H1 (cell line): ENCODE data around the gene SNX33. TPM values are rescaled to one million over a fixed set of nuclear protein-coding genes. Genes with fewer than 3 reads are reported as not detected.

ENCODE experiments used
- CTCF ChIA-PET: fragments of 300-600 bp; sonication (Branson Sonifier 250); formaldehyde crosslinking; loops from one replicate; lab custom pipeline; 2021; ENCODE audit not compliant: partially characterized antibody; lab: Charles Lee
- POLR2A ChIA-PET: fragments of 300-600 bp; sonication (Branson Sonifier 250); formaldehyde crosslinking; loops from one replicate; lab custom pipeline; 2021; ENCODE audit warnings: inconsistent platforms; ENCODE audit not compliant: partially characterized antibody; lab: Charles Lee
- DNase-seq, 2 experiments: peaks; one replicate each; pipeline versions ENCODE4 v3.0.0 to v3.0.0-alpha.2; 2010 to 2022; ENCODE audit warnings: low spot score in 2 of 2, low read depth in 1 of 2, mixed read lengths in 1 of 2
- FAIRE-seq: peaks from 2 replicates; lab custom pipeline; 2011; peaks lifted over from hg19 to GRCh38; lab: Jason Lieb, UNC
- H2AFZ ChIP-seq: 2 replicates; pipeline ENCODE4 v1.8.1; 2012; ENCODE audit warnings: low read length, inconsistent platforms
- H2AK5ac ChIP-seq: 2 replicates; pipeline ENCODE4 v1.6.1; 2013; ENCODE audit warnings: low read depth, low read length
- H2BK120ac ChIP-seq: replicated peaks from 2 replicates; pipeline ENCODE3; 2013; ENCODE audit warnings: low read depth, low read length, inconsistent platforms
- H2BK12ac ChIP-seq: 2 replicates; pipeline ENCODE4 v1.6.1; 2013; ENCODE audit warnings: low read depth, low read length
- H2BK15ac ChIP-seq: 2 replicates; pipeline ENCODE4 v1.6.1; 2013; ENCODE audit warnings: low read length
- H2BK20ac ChIP-seq: 2 replicates; pipeline ENCODE4 v1.6.1; 2013; ENCODE audit warnings: low read length
- H2BK5ac ChIP-seq: 2 replicates; pipeline ENCODE4 v1.6.1; 2013; ENCODE audit warnings: low read depth, low read length
- H3K14ac ChIP-seq: 2 replicates; pipeline ENCODE4 v1.6.1; 2013; ENCODE audit warnings: inconsistent platforms; ENCODE audit not compliant: insufficient read length
- H3K18ac ChIP-seq: 2 replicates; pipeline ENCODE4 v1.6.1; 2013; ENCODE audit warnings: low read length; ENCODE audit errors: extremely low read depth
- H3K23ac ChIP-seq: 2 replicates; pipeline ENCODE4 v1.6.1; 2013; ENCODE audit warnings: inconsistent platforms; ENCODE audit not compliant: insufficient read length
- H3K23me2 ChIP-seq: 2 replicates; pipeline ENCODE4 v1.6.1; 2013; ENCODE audit warnings: low read depth, low read length
- H3K27ac ChIP-seq: 2 replicates; pipeline ENCODE4 v1.6.1; 2011; ENCODE audit warnings: low read depth, low read length, inconsistent platforms
- H3K27me3 ChIP-seq, 4 experiments: replicated peaks in 1 of 4; 1 replicate in 1 of 4; 2 replicates in 3 of 4; pipeline versions ENCODE4 v1.6.1 to v1.8.1; 2011 to 2013; ENCODE audit warnings: low read length in 3 of 4, mild to moderate bottlenecking in 3 of 4, inconsistent platforms in 2 of 4, mixed read lengths in 2 of 4, moderate library complexity in 1 of 4; ENCODE audit not compliant: control insufficient read depth in 3 of 4, insufficient read depth in 3 of 4; ENCODE audit errors: extremely low read depth in 1 of 4
- H3K36me3 ChIP-seq, 4 experiments: 2 replicates each; pipeline versions ENCODE4 v1.6.1 to v1.8.1; 2011 to 2013; ENCODE audit warnings: mild to moderate bottlenecking in 4 of 4, low read length in 3 of 4, moderate library complexity in 2 of 4, control low read depth in 1 of 4, inconsistent platforms in 1 of 4; ENCODE audit not compliant: insufficient read depth in 4 of 4, control insufficient read depth in 2 of 4
- H3K4ac ChIP-seq: replicated peaks from 2 replicates; pipeline ENCODE3; 2013; ENCODE audit warnings: low read length, low read depth, mixed read lengths, inconsistent platforms; ENCODE audit not compliant: insufficient read length
- H3K4me1 ChIP-seq, 4 experiments: replicated peaks in 1 of 4; 1 replicate in 1 of 4; 2 replicates in 3 of 4; pipeline versions ENCODE4 v1.6.1 to v1.8.1; 2011 to 2013; ENCODE audit warnings: low read length in 3 of 4, inconsistent platforms in 2 of 4, mixed read lengths in 1 of 4; ENCODE audit not compliant: insufficient read depth in 4 of 4, control insufficient read depth in 3 of 4
- H3K4me2 ChIP-seq, 2 experiments: 2 replicates each; pipeline versions ENCODE4 v1.6.1 to v1.8.1; 2011 to 2013; ENCODE audit warnings: low read depth in 2 of 2, low read length in 2 of 2, control low read depth in 1 of 2, inconsistent platforms in 1 of 2, mild to moderate bottlenecking in 1 of 2; ENCODE audit not compliant: insufficient read depth in 1 of 2
- H3K4me3 ChIP-seq, 4 experiments: fragments of 200-600, 300-600 bp in 1 of 4; sonication (generic), shearing (Covaris generic), sonication (Bioruptor Twin) in 1 of 4; 2 replicates each; pipeline versions ENCODE4 v1.5.1 to v1.8.1; 2011 to 2016; ENCODE audit warnings: low read length in 4 of 4, low read depth in 3 of 4, control low read depth in 2 of 4, inconsistent platforms in 2 of 4, mild to moderate bottlenecking in 2 of 4, mixed read lengths in 1 of 4, moderate library complexity in 1 of 4; ENCODE audit not compliant: insufficient read depth in 2 of 4; ENCODE audit errors: extremely low read depth in 1 of 4
- H3K56ac ChIP-seq: replicated peaks from 2 replicates; pipeline ENCODE3; 2013; ENCODE audit warnings: low read depth, mild to moderate bottlenecking, mixed read lengths, low read length, inconsistent platforms; ENCODE audit not compliant: insufficient read length
- H3K79me1 ChIP-seq: 2 replicates; pipeline ENCODE4 v1.6.1; 2013; ENCODE audit warnings: low read depth, low read length, control low read depth
- H3K79me2 ChIP-seq, 2 experiments: 2 replicates each; pipeline versions ENCODE4 v1.6.1 to v1.8.1; 2012 to 2013; ENCODE audit warnings: low read length in 2 of 2, mild to moderate bottlenecking in 2 of 2, inconsistent platforms in 1 of 2; ENCODE audit not compliant: insufficient read depth in 2 of 2, control insufficient read depth in 1 of 2
- H3K9ac ChIP-seq, 4 experiments: replicated peaks in 1 of 4; 1 replicate in 1 of 4; 2 replicates in 3 of 4; pipeline versions ENCODE4 v1.6.1 to v1.8.1; 2011 to 2013; ENCODE audit warnings: low read depth in 3 of 4, low read length in 3 of 4, control low read depth in 2 of 4, mild to moderate bottlenecking in 2 of 4, moderate library complexity in 2 of 4, inconsistent platforms in 1 of 4; ENCODE audit errors: extremely low read depth in 1 of 4
- H3K9me3 ChIP-seq, 2 experiments: 2 replicates each; pipeline versions ENCODE4 v1.6.1 to v1.8.1; 2012 to 2013; ENCODE audit warnings: mild to moderate bottlenecking in 2 of 2, moderate library complexity in 2 of 2, control low read depth in 1 of 2, inconsistent platforms in 1 of 2, low read depth in 1 of 2, low read length in 1 of 2, mixed read lengths in 1 of 2; ENCODE audit not compliant: insufficient read depth in 2 of 2
- H4K20me1 ChIP-seq, 2 experiments: replicated peaks in 1 of 2; 2 replicates each; pipeline versions ENCODE3 to v1.8.1; 2011 to 2013; ENCODE audit warnings: inconsistent platforms in 2 of 2, low read length in 2 of 2, mild to moderate bottlenecking in 1 of 2; ENCODE audit not compliant: insufficient read depth in 2 of 2, control insufficient read depth in 1 of 2
- H4K5ac ChIP-seq: 2 replicates; pipeline ENCODE4 v1.6.1; 2013; ENCODE audit warnings: low read length, low read depth, mixed read lengths, inconsistent platforms; ENCODE audit not compliant: insufficient read length
- H4K8ac ChIP-seq: 2 replicates; pipeline ENCODE4 v1.8.0; 2013; ENCODE audit warnings: mild to moderate bottlenecking, moderate library complexity, low read length, inconsistent platforms; ENCODE audit not compliant: insufficient read depth; ENCODE audit errors: extremely low read depth
- H4K91ac ChIP-seq: replicated peaks from 2 replicates; pipeline ENCODE3; 2013; ENCODE audit warnings: low read length, mixed read lengths, inconsistent platforms; ENCODE audit not compliant: insufficient read length
- ASH2L ChIP-seq: fragments of 200-600, 300-600 bp; sonication (generic); IDR thresholded peaks from one replicate; pipeline ENCODE4 v1.7.1; 2017; ENCODE audit warnings: low read length
- ATF2 ChIP-seq: IDR thresholded peaks from 2 replicates; pipeline ENCODE4 v1.6.1; 2012; ENCODE audit warnings: low read length, inconsistent platforms
- CBX5 ChIP-seq: fragments of 300-800, 300-1000 bp; sonication (generic); IDR thresholded peaks from 2 replicates; pipeline ENCODE4 v1.7.1; 2016; ENCODE audit warnings: antibody characterized with exemption, low read length, low read depth
- CTCF ChIP-seq, 3 experiments: IDR thresholded peaks; 1 replicate in 2 of 3; 2 replicates in 1 of 3; pipeline versions ENCODE4 v1.5.1 to v1.6.1; 2011; ENCODE audit warnings: low read length in 3 of 3, mild to moderate bottlenecking in 3 of 3, inconsistent platforms in 2 of 3, low read depth in 1 of 3, moderate library complexity in 1 of 3; ENCODE audit not compliant: insufficient read depth in 1 of 3; ENCODE audit errors: control extremely low read depth in 1 of 3
- PHF8 ChIP-seq: fragments of 200-600 bp; sonication (generic); conservative IDR thresholded peaks from 2 replicates; pipeline ENCODE4 v1.7.1; 2012; ENCODE audit warnings: low read depth, mild to moderate bottlenecking, inconsistent platforms, low read length, moderate library complexity
- SIN3A ChIP-seq, 2 experiments: IDR thresholded peaks in 1 of 2; conservative IDR thresholded peaks in 1 of 2; 2 replicates each; pipeline ENCODE4 v1.6.1; 2011 to 2012; ENCODE audit warnings: low read length in 2 of 2, improper control_type of control experiment in 1 of 2, low read depth in 1 of 2, mild to moderate bottlenecking in 1 of 2
- SIRT6 ChIP-seq: IDR thresholded peaks from one replicate; pipeline ENCODE4 v1.7.1; 2012; ENCODE audit warnings: low read length, inconsistent platforms
- USF2 ChIP-seq: IDR thresholded peaks from 2 replicates; pipeline ENCODE4 v1.6.1; 2011; ENCODE audit warnings: low read length, improper control_type of control experiment
- WGBS, 2 experiments: shearing (Covaris generic) in 1 of 2; methylation state at CpG; one replicate each; pipeline versions ENCODE4 v1.1.6 to v1.1.7; 2013 to 2015; ENCODE audit warnings: low lambda C conversion rate in 2 of 2, mixed read lengths in 2 of 2, inconsistent platforms in 1 of 2, low coverage in 1 of 2, missing lambda C conversion rate in 1 of 2; ENCODE audit not compliant: insufficient replicate concordance in 2 of 2, insufficient coverage in 1 of 2, insufficient read length in 1 of 2; ENCODE audit errors: extremely low coverage in 1 of 2, missing lambda C conversion rate in 1 of 2; 5-methylcytosine and 5-hydroxymethylcytosine counted together
- polyA plus RNA-seq, 7 experiments: library from polyadenylated mRNA; depleted of rRNA in 3 of 7; stranded (reverse) in 5 of 7; unstranded in 2 of 7; fragments of >200 nt in 5 of 7; fragments of 200-250 nt in 2 of 7; gene quantifications; 1 replicate in 5 of 7; 2 replicates in 1 of 7; 4 replicates in 1 of 7; pipeline versions ENCODE4 v1.2.1 to v1.2.3, GENCODE V29; 2011 to 2013; ENCODE audit warnings: missing spikeins in 2 of 7, mixed read lengths in 2 of 7
- total RNA-seq: library from RNA; stranded (reverse); fragmentation: NEBNext Ultra II Directional; extraction: Animal tissue kit (Norgen Biotek cat#: 25700); gene quantifications from 2 replicates; pipeline ENCODE4 v1.2.1, GENCODE V29; 2021

Gene SNX33
- total and polyA plus RNA-seq, 2 of the 8 experiments (the other 6 are each of a cell fraction or from before 2014, with no cell fraction given) = 14.3 to 22.9 TPM

- H3K9me3 ChIP-seq = no peaks in the 10 kb centered on the region
- no peak overlapping the region for H3K4ac ChIP-seq
- DNase-seq = no peak
- FAIRE-seq = no peak
- CTCF ChIA-PET = interaction anchor here (4.0 kb wide), 1 partner anchor 11 kb away, joined by 24 read pairs; no protein-coding TSS in a partner anchor
- 90% methylated on average over 14 of the region's 14 CpGs; no CpG with 5 or more reads in 1 of the 2 experiments for WGBS, 2 experiments
- no peaks in the 10 kb centered on the region for H3K23me2 ChIP-seq
- POLR2A ChIA-PET = no interaction called here
- H3K79me2 ChIP-seq = no peaks in the 10 kb centered on the region
- H2BK5ac ChIP-seq = peak overlapping the region; percentile 35; the same call in 1 of the 2 replicates
- H3K4me1 ChIP-seq = peaks cover 8 to 22% (median 13%) of the 10 kb centered on the region in 4 experiments
- peak overlapping the region; percentile 75; the same call in 1 of the 2 replicates for H2BK12ac ChIP-seq
- H2BK20ac ChIP-seq = no peak overlapping the region
- peak overlapping the region; percentile 88; the same call in 1 of the 2 replicates for H2BK15ac ChIP-seq
- 0 out of 2 replicates have a peak overlapping the region, but pooled peaks have one; percentile 39 for H2AK5ac ChIP-seq
- H3K14ac ChIP-seq = no peak overlapping the region
- no peak overlapping the region for H4K5ac ChIP-seq
- H3K79me1 ChIP-seq = no peaks in the 10 kb centered on the region
- no peak overlapping the region for H2BK120ac ChIP-seq
- no peak overlapping the region for H3K27ac ChIP-seq
- no peaks in the 10 kb centered on the region for H3K36me3 ChIP-seq
- no peak overlapping the region for H3K18ac ChIP-seq
- H3K27me3 ChIP-seq = no peaks in the 10 kb centered on the region
- H3K9ac ChIP-seq = no peak overlapping the region
- H2AFZ ChIP-seq = no peak overlapping the region
- H3K23ac ChIP-seq = no peak overlapping the region
- H3K4me3 ChIP-seq = no peak overlapping the region
- H3K56ac ChIP-seq = no peak overlapping the region
- H4K20me1 ChIP-seq = no peaks in the 10 kb centered on the region
- H3K4me2 ChIP-seq = no peak overlapping the region
- no peak overlapping the region for H4K91ac ChIP-seq
- H4K8ac ChIP-seq = no peak overlapping the region; the same call in 1 of the 2 replicates
- TF ChIP-seq SIN3A (conservative IDR thresholded peaks at IDR 0.05 in 1 of 2, IDR thresholded peaks at IDR 0.05 in 1 of 2; ENCODE audit: low read depth in 1 of 2, low read length in 2 of 2) (no peak), USF2 (no peak), PHF8 (no peak), SIRT6 (no peak), ATF2 (no peak), CBX5 (no peak), CTCF (IDR thresholded peaks at IDR 0.05; ENCODE audit: control extremely low read depth in 1 of 3, insufficient read depth in 1 of 3, low read depth in 1 of 3, low read length in 3 of 3) (no peak), ASH2L (no peak)
Measured at GRCh38 chr15:75696311-75696720, 48.6 kb downstream of the SNX33 start.
